ENCODE data around the gene ATP9A. TPM values are rescaled to one million over a fixed set of nuclear protein-coding genes. Genes with fewer than 3 reads are reported as not detected.

The ATP9A gene
- total and polyA plus RNA-seq, 2 of the 8 experiments (the other 6 are each of a cell fraction or from before 2014, with no cell fraction given): 5.0 to 6.4 TPM

DNA sequence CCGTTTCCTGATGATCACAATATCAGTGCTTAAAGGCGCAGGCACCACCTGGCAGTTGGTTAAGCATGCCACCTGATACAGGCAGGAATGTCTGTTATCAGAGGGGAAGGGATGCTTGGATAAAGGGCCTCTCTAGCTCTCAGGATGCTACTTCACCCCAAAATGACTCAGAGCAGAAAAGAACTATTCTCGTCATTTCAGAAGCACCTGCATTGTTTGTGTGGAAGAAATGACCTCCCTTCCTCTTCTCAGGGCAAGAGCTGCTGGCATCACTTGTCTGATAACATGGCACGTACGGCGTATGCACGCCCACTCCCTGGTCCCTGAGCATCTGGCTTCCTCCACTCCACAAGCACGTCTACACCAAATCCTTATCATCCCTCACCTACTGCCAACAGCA, 47.3 kb downstream of the ATP9A start:
- Histone ChIP-seq H2AFZ (ENCODE audit: low read length) (no peak overlapping the region), H2BK15ac (ENCODE audit: low read length) (peak overlapping the region; percentile 46; the same call in 1 of the 2 replicates), H4K5ac (ENCODE audit: insufficient read length, low read depth, low read length) (no peak overlapping the region), H3K79me2 (ENCODE audit: control insufficient read depth in 1 of 2, insufficient read depth in 2 of 2, low read length in 2 of 2) (no peaks in the 10 kb centered on the region), H3K9ac (replicated peaks in 1 of 4; ENCODE audit: extremely low read depth in 1 of 4, low read depth in 3 of 4, low read length in 3 of 4) (no peak overlapping the region), H4K20me1 (replicated peaks in 1 of 2; ENCODE audit: control insufficient read depth in 1 of 2, insufficient read depth in 2 of 2, low read length in 2 of 2) (no peaks in the 10 kb centered on the region), H3K27me3 (replicated peaks in 1 of 4; ENCODE audit: control insufficient read depth in 3 of 4, extremely low read depth in 1 of 4, insufficient read depth in 3 of 4, low read length in 3 of 4) (no peaks in the 10 kb centered on the region), H3K27ac (ENCODE audit: low read depth, low read length) (no peak overlapping the region), H2BK5ac (ENCODE audit: low read depth, low read length) (no peak overlapping the region), H3K56ac (replicated peaks; ENCODE audit: insufficient read length, low read depth, low read length) (no peak overlapping the region), H3K14ac (ENCODE audit: insufficient read length) (no peak overlapping the region), H3K36me3 (ENCODE audit: control insufficient read depth in 2 of 4, insufficient read depth in 4 of 4, low read length in 3 of 4) (no peaks in the 10 kb centered on the region), H4K91ac (replicated peaks; ENCODE audit: insufficient read length, low read length) (no peak overlapping the region), H3K4ac (replicated peaks; ENCODE audit: insufficient read length, low read depth, low read length) (no peak overlapping the region), H3K23ac (ENCODE audit: insufficient read length) (no peak overlapping the region), H3K4me1 (replicated peaks in 1 of 4; ENCODE audit: control insufficient read depth in 3 of 4, insufficient read depth in 4 of 4, low read length in 3 of 4) (no peaks in the 10 kb centered on the region; a peak in 1 of 7 replicates), H3K18ac (ENCODE audit: extremely low read depth, low read length) (no peak overlapping the region), H2BK12ac (ENCODE audit: low read depth, low read length) (no peak overlapping the region), H4K8ac (ENCODE audit: extremely low read depth, insufficient read depth, low read length) (no peak overlapping the region), H2AK5ac (ENCODE audit: low read depth, low read length) (0 out of 2 replicates have a peak overlapping the region, but pooled peaks have one; percentile 20), H3K4me2 (ENCODE audit: insufficient read depth in 1 of 2, low read depth in 2 of 2, low read length in 2 of 2) (no peak overlapping the region), H3K79me1 (ENCODE audit: low read depth, low read length) (no peaks in the 10 kb centered on the region), H2BK120ac (replicated peaks; ENCODE audit: low read depth, low read length) (no peak overlapping the region), H3K4me3 (ENCODE audit: extremely low read depth in 1 of 4, insufficient read depth in 2 of 4, low read depth in 3 of 4, low read length in 4 of 4) (no peak overlapping the region), H2BK20ac (ENCODE audit: low read length) (no peak overlapping the region), H3K9me3 (ENCODE audit: insufficient read depth in 2 of 2, low read depth in 1 of 2, low read length in 1 of 2) (no peaks in the 10 kb centered on the region), H3K23me2 (ENCODE audit: low read depth, low read length) (no peaks in the 10 kb centered on the region)
- no peak for TF ChIP-seq EZH2 (IDR thresholded peaks at IDR 0.05; ENCODE audit: low read depth, low read length, severe bottlenecking)
- no peak for TF ChIP-seq EGR1 (IDR thresholded peaks at IDR 0.05; ENCODE audit: borderline replicate concordance, low read depth, low read length)
- TF ChIP-seq ZNF274 (IDR thresholded peaks at IDR 0.05; ENCODE audit: borderline replicate concordance, extremely low read depth, low read length): no peak
- no peak for TF ChIP-seq TEAD4 (IDR thresholded peaks at IDR 0.05; ENCODE audit: low read depth, low read length)
- no peak for TF ChIP-seq PHF8 (conservative IDR thresholded peaks at IDR 0.05; ENCODE audit: low read depth, low read length)
- TF ChIP-seq TAF7 (optimal IDR thresholded peaks at IDR 0.05; ENCODE audit: borderline replicate concordance, low read depth, low read length): no peak
- no peak for TF ChIP-seq CTBP2 (IDR thresholded peaks at IDR 0.05; ENCODE audit: borderline replicate concordance, insufficient read depth, insufficient read length, low read length)
- no peak for TF ChIP-seq TBP (IDR thresholded peaks at IDR 0.05; ENCODE audit: low read depth, low read length)
- TF ChIP-seq RNF2 (IDR thresholded peaks at IDR 0.05; ENCODE audit: borderline replicate concordance, low read depth, low read length, missing control alignments, poor library complexity, severe bottlenecking): no peak
- TF ChIP-seq NANOG (IDR thresholded peaks at IDR 0.05; ENCODE audit: insufficient read depth, low read depth, low read length, poor library complexity, severe bottlenecking): no peak
- no peak for TF ChIP-seq SIN3A (conservative IDR thresholded peaks at IDR 0.05 in 1 of 2, IDR thresholded peaks at IDR 0.05 in 1 of 2; ENCODE audit: low read depth in 1 of 2, low read length in 2 of 2)
- no peak for TF ChIP-seq SIX5 (IDR thresholded peaks at IDR 0.05; ENCODE audit: low read depth, low read length)
- CTCF ChIA-PET (ENCODE audit: partially characterized antibody): no interaction called here
- POLR2A ChIA-PET (ENCODE audit: partially characterized antibody): no interaction called here
- DNase-seq (ENCODE audit: low read depth in 1 of 2, low spot score in 2 of 2) (no peak), FAIRE-seq (no peak)
- WGBS, 2 experiments (ENCODE audit: extremely low coverage in 1 of 2, insufficient coverage in 1 of 2, insufficient read length in 1 of 2, insufficient replicate concordance in 2 of 2, low coverage in 1 of 2, low lambda C conversion rate in 2 of 2, missing lambda C conversion rate in 1 of 2): 82% methylated on average over 8 of the region's 8 CpGs; no CpG with 5 or more reads in 1 of the 2 experiments

Data from H1 (cell line).